WERI-Rb-1 (cell line): ENCODE data around the gene ST6GALNAC4.
A peak's percentile ranks its signal among the peaks of the same experiment; 100 is the strongest.

Experiments
- DNase-seq: peaks from one replicate; pipeline ENCODE4 v3.0.0-alpha.2; 2020
- H3K27ac ChIP-seq: fragments of 250-450 bp; sonication (Bioruptor Pico); 2 replicates; pipeline ENCODE4 v1.5.1; 2020; ENCODE audit warnings: mild to moderate bottlenecking, moderate library complexity
- H3K27me3 ChIP-seq: fragments of 250-450 bp; sonication (Bioruptor Pico); 2 replicates; pipeline ENCODE4 v1.5.1; 2021; ENCODE audit warnings: mild to moderate bottlenecking, low read depth, moderate library complexity; ENCODE audit not compliant: insufficient read depth, severe bottlenecking
- H3K36me3 ChIP-seq: fragments of 250-450 bp; sonication (Bioruptor Pico); 2 replicates; pipeline ENCODE4 v1.5.1; 2020; ENCODE audit warnings: mild to moderate bottlenecking, moderate library complexity
- H3K4me3 ChIP-seq: 2 replicates; pipeline ENCODE4 v1.5.1; 2011; ENCODE audit warnings: low read depth, mild to moderate bottlenecking, control low read depth, low read length
- H3K9me3 ChIP-seq: fragments of 250-450 bp; sonication (Bioruptor Pico); 2 replicates; pipeline ENCODE4 v1.5.1; 2021; ENCODE audit warnings: mild to moderate bottlenecking, moderate library complexity; ENCODE audit not compliant: severe bottlenecking
- TF ChIP-seq, protein P1 (sequence below): IDR thresholded peaks from 2 replicates; pipeline ENCODE4 v1.5.1; 2011; ENCODE audit warnings: low read depth, mild to moderate bottlenecking, control low read depth, inconsistent platforms, low read length

Gene ST6GALNAC4

DNA sequence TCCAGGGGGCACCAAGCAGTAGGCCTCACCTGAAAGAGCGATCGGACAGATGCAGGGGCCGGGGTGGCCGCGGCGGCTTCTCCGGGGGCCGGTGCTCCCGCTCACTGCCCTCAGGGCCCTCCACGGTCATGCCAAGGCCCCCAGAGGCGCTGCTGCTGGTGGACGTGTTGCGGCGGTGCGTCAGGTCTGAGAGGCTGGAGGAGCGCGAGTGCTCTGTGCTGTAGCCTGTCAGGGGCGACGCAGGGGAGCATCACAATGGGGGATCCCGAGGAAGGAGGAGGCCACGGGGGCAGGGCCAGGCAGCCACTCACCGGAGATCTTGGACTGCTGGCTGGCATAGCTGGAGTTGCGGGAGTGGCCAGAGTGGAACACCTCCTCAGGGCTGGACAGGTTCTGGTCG lies 28.5 kb upstream of the ST6GALNAC4 start:
- TF ChIP-seq, protein P1, sequence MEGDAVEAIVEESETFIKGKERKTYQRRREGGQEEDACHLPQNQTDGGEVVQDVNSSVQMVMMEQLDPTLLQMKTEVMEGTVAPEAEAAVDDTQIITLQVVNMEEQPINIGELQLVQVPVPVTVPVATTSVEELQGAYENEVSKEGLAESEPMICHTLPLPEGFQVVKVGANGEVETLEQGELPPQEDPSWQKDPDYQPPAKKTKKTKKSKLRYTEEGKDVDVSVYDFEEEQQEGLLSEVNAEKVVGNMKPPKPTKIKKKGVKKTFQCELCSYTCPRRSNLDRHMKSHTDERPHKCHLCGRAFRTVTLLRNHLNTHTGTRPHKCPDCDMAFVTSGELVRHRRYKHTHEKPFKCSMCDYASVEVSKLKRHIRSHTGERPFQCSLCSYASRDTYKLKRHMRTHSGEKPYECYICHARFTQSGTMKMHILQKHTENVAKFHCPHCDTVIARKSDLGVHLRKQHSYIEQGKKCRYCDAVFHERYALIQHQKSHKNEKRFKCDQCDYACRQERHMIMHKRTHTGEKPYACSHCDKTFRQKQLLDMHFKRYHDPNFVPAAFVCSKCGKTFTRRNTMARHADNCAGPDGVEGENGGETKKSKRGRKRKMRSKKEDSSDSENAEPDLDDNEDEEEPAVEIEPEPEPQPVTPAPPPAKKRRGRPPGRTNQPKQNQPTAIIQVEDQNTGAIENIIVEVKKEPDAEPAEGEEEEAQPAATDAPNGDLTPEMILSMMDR, result no peak
- Histone ChIP-seq H3K27ac (no peak overlapping the region), H3K4me3 (no peak overlapping the region), H3K9me3 (no peaks in the 10 kb centered on the region), H3K27me3 (no peaks in the 10 kb centered on the region), H3K36me3 (peaks cover 66% of the 10 kb centered on the region)
- no peak for DNase-seq

DNA sequence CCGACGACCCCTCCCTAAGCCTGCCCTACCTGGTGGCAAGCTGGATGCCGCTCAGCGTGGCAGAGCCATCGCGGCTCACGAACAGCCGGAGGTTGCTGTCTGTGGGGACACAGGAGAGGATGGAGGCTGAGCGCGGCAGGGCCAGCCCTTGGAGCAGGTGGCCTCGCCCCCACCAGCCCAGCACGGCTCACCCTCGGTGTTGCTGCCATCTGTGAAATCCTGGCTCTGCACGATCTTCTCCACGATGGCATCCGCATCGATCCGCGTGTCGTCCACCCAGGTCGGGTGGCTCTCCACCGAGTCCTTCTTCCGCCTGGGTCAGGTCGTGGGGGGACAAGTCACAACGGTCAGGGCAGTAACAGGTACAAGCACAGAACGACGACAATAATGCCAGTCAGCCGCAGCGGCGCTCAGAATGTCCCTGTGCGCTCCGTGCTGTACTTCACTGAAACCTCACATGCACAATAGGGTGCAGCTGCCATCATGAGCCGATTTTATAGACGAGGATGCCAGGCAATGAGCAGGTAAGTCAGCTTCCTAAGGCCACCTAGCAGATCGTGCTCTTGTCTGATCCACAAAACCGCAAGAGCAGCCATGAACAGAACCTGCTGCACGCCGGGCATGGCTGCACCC lies 27.9 kb upstream of the ST6GALNAC4 start:
- no peak for DNase-seq
- Histone ChIP-seq H3K27ac (no peak overlapping the region), H3K36me3 (peaks cover 67% of the 10 kb centered on the region)

DNA sequence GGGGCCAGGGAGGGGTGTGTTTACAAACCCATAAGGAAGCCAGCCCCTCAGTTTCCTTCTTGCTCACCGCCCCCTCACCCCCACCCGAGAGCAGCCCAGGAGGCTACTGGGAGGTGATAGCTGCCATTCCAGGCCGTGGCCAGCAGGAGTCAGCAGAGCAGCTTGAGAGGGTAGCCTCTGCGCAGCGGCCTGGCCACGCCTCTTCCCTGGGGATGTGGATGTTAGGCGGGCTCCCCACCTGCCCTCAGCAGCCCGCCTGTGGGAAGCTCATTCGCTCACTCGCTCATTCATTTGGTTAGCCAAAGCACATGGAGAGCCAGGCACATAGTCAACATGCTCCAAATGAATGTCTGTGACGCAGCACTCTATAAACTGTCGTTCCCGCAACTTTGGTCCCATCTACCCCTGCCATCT lies 26.9 kb upstream of the ST6GALNAC4 start:
- peak overlapping the region; percentile 15 for H3K27ac ChIP-seq
- H3K4me3 ChIP-seq, result no peak overlapping the region
- peak; percentile 96 for DNase-seq
- H3K27me3 ChIP-seq, result no peaks in the 10 kb centered on the region
- no peaks in the 10 kb centered on the region for H3K9me3 ChIP-seq
- peaks cover 67% of the 10 kb centered on the region for H3K36me3 ChIP-seq
- TF ChIP-seq, protein P1, result peak; percentile 99

More for the DNA sequence above, 27.9 kb upstream of the ST6GALNAC4 start:
- no peaks in the 10 kb centered on the region for H3K27me3 ChIP-seq
- TF ChIP-seq, protein P1, result no peak
- H3K9me3 ChIP-seq, result no peaks in the 10 kb centered on the region
- no peak overlapping the region for H3K4me3 ChIP-seq

DNA sequence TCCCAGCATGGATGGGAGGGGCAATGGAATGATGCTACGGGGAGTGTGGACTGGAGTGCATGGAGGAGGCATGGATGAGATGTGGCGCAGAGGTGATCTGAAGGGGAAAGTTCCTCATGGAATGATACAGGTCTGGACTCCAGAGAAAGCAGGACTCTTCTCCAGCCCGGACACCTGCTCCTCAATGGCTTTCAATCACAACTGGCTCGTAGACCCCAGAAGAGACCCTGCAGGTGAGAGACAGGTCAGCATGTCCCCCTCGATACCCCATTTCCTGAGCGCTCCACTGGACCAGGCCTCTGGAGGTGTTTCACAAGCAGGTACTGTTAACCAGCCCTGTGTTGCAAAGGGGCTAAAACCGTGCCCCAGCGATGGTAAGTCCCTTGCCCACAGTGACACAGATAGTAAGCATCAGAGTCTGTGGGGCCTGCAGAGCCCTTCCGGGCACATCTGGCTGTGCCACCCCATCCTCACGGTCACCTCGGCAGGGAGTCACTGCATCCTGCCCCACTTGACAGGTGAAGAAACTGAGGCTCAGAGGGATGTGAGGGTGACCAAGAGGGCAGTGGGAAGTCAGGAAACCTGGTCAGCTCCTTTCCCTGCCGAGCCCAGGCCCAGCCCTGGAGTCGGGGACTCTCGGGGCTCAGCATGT lies 26.3 kb upstream of the ST6GALNAC4 start:
- Histone ChIP-seq H3K36me3 (peaks cover 62% of the 10 kb centered on the region), H3K27me3 (no peaks in the 10 kb centered on the region), H3K9me3 (no peaks in the 10 kb centered on the region), H3K4me3 (no peak overlapping the region), H3K27ac (no peak overlapping the region; the same call in 1 of the 2 replicates)
- TF ChIP-seq, protein P1, result no peak
- no peak for DNase-seq

DNA sequence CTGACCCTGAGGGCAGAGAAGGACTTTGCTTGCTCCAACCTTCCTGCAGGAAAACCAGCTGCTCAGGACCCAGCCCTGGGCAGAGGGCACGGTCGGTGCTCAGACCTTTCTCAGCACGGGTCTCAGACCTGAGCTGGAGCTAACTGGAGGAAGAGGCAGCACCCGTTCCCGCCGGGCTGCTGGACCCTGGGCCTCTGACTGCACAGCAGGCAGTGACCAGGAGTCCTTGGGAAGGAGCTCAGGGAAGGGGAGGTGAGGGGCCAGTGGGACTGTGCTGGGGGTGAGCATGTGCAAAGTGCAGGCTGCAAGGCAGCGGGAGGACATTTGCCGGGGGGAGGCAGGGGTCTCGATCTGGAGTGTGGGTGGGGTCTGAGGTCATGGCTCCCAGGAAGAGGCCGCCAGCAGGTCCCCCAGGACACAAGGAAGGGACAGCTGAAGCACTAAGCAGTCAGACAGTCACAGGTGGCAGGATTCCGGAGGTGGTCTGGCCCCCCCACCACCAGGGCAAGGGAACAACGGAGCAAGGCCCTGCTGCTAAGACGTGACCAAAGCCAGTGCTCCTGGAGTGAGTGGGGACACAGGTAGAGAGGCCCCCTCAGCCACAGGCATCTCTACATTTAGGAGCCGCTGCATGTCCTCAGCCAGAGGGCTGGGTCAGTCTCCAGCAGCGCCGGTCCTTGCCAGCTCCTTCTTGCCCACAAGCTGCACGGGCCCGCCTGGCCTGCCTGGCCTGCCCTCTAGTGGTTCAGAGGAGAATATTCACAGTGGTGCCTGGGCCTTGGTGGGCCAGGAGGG lies 25.6 kb upstream of the ST6GALNAC4 start:
- Histone ChIP-seq H3K27me3 (no peaks in the 10 kb centered on the region), H3K4me3 (no peak overlapping the region), H3K27ac (peak overlapping the region; percentile 8), H3K36me3 (peaks cover 55% of the 10 kb centered on the region), H3K9me3 (no peaks in the 10 kb centered on the region)
- DNase-seq, result peak; percentile 78
- TF ChIP-seq, protein P1, result peak; percentile 93
